Esophagus squamous epithelium (tissue), 5 donors: ENCODE results near the gene MGAT5. TPM values are rescaled to one million over a fixed set of nuclear protein-coding genes. Genes with fewer than 3 reads are reported as not detected.

Experiments
- DNase-seq: peaks from one replicate; lab custom pipeline; 2025; lab: John Stamatoyannopoulos, UW
- H3K27ac ChIP-seq, 4 donors: fragments of 200-600 bp; sonication (generic); one replicate each; pipeline ENCODE4 v1.5.1; 2016 to 2019; ENCODE audit warnings: mild to moderate bottlenecking in 1 of 4
- H3K27me3 ChIP-seq, 4 donors: fragments of 200-600 bp; sonication (generic); 1 replicate in 3 of 4; 2 replicates in 1 of 4; pipeline versions ENCODE4 v1.5.1 to v1.6.0; 2017 to 2021; ENCODE audit warnings: antibody characterized with exemption in 1 of 4
- H3K36me3 ChIP-seq, 3 donors: fragments of 200-600 bp; sonication (generic); one replicate each; pipeline ENCODE4 v1.5.1; 2016 to 2019
- H3K4me1 ChIP-seq, 3 donors: fragments of 200-600 bp; sonication (generic); one replicate each; pipeline ENCODE4 v1.5.1; 2017 to 2019
- H3K4me3 ChIP-seq, 4 donors: fragments of 200-600 bp; sonication (generic); 1 replicate in 3 of 4; 2 replicates in 1 of 4; pipeline ENCODE4 v1.5.1; 2016 to 2019; ENCODE audit warnings: mild to moderate bottlenecking in 2 of 4, moderate library complexity in 1 of 4
- H3K9me3 ChIP-seq, 3 donors: fragments of 200-600 bp; sonication (generic); one replicate each; pipeline ENCODE4 v1.5.1; 2016 to 2019
- CTCF ChIP-seq, 6 experiments: fragments of 450-650 bp in 4 of 6; fragments of 200-600 bp in 2 of 6; sonication (generic) in 2 of 6; IDR thresholded peaks; one replicate each; pipeline ENCODE4 v1.5.1; 2016 to 2019; ENCODE audit warnings: antibody characterized with exemption in 6 of 6, mild to moderate bottlenecking in 4 of 6, moderate library complexity in 4 of 6
- POLR2A ChIP-seq, 4 donors: fragments of 450-650 bp; IDR thresholded peaks; one replicate each; pipeline ENCODE4 v1.6.1; 2017; ENCODE audit warnings: antibody characterized with exemption in 4 of 4, mild to moderate bottlenecking in 4 of 4, moderate library complexity in 3 of 4
- WGBS, 2 donors: methylation state at CpG; one replicate each; pipeline ENCODE4 v1.1.5; 2018; 5-methylcytosine and 5-hydroxymethylcytosine counted together
- intact Hi-C: fragments of 100-400 bp; cut with DNase I; formaldehyde crosslinking; loops from one replicate; pipeline ENCODE4 v1.15.0; 2022
- total RNA-seq, 4 donors: library from RNA; depleted of rRNA; stranded (reverse); fragments of >200 nt; gene quantifications; one replicate each; pipeline ENCODE4 v1.1.0, GENCODE V29; 2016
- donor health status: DM: yes; HTN: yes; CAD: no.

MGAT5 gene
- total RNA-seq, 4 donors from 2014 or later: 14.2 to 29.2 (median 24.6) TPM

- Histone ChIP-seq H3K4me1 (peaks cover 0 to 37% (median 16%) of the 10 kb centered on the region in 3 donors), H3K36me3 (peaks cover 0 to 12% (median 0%) of the 10 kb centered on the region in 3 donors), H3K4me3 (no peak overlapping the region), H3K9me3 (no peaks in the 10 kb centered on the region), H3K27me3 (no peaks in the 10 kb centered on the region), H3K27ac (no peak overlapping the region)
- 88 to 94% methylated on average over 5 to 6 of the region's 6 CpGs for whole genome bisulfite sequencing, 2 donors
- intact Hi-C loops: no loop called here
- no peak for DNase-seq
- TF ChIP-seq CTCF (IDR thresholded peaks at IDR 0.05) (no peak), POLR2A (IDR thresholded peaks at IDR 0.05) (no peak)
Observed at GRCh38 chr2:134396493-134396892, 142.6 kb downstream of the MGAT5 start.

GRCh38 chr2:134397146-134397896, 143.4 kb downstream of the MGAT5 start:
- Histone ChIP-seq H3K4me1 (peaks cover 0 to 37% (median 19%) of the 10 kb centered on the region in 3 donors), H3K27me3 (no peaks in the 10 kb centered on the region), H3K9me3 (no peaks in the 10 kb centered on the region), H3K4me3 (no peak overlapping the region), H3K27ac (no peak overlapping the region), H3K36me3 (peaks cover 0 to 12% (median 0%) of the 10 kb centered on the region in 3 donors)
- 94% methylated on average over 7 of the region's 7 CpGs for WGBS, 2 donors
- no peak for TF ChIP-seq CTCF (IDR thresholded peaks at IDR 0.05)
- no peak for TF ChIP-seq POLR2A (IDR thresholded peaks at IDR 0.05)
- intact Hi-C loops: no loop called here
- no peak for DNase-seq

- Histone ChIP-seq H3K4me1 (peaks cover 0 to 34% (median 17%) of the 10 kb centered on the region in 3 donors), H3K36me3 (peaks cover 0 to 17% (median 0%) of the 10 kb centered on the region in 3 donors), H3K27ac (no peak overlapping the region), H3K27me3 (no peaks in the 10 kb centered on the region), H3K9me3 (no peaks in the 10 kb centered on the region), H3K4me3 (no peak overlapping the region)
- 73 to 86% methylated on average over 4 to 6 of the region's 6 CpGs for WGBS, 2 donors
- intact Hi-C loops: no loop called here
- DNase-seq: no peak
- TF ChIP-seq CTCF (IDR thresholded peaks at IDR 0.05): no peak
- no peak for TF ChIP-seq POLR2A (IDR thresholded peaks at IDR 0.05)
Observed at GRCh38 chr2:134398300-134398699, 144.4 kb downstream of the MGAT5 start.

- intact Hi-C loops: no loop called here
- Histone ChIP-seq H3K4me3 (no peak overlapping the region), H3K9me3 (no peaks in the 10 kb centered on the region), H3K27ac (no peak overlapping the region), H3K27me3 (no peaks in the 10 kb centered on the region), H3K36me3 (peaks cover 0 to 25% (median 0%) of the 10 kb centered on the region in 3 donors), H3K4me1 (peaks cover 0 to 32% (median 17%) of the 10 kb centered on the region in 3 donors)
- DNase-seq: no peak
- WGBS, 2 donors: 87 to 93% methylated on average over 2 of the region's 2 CpGs
- TF ChIP-seq POLR2A (IDR thresholded peaks at IDR 0.05) (no peak), CTCF (IDR thresholded peaks at IDR 0.05) (no peak)
Observed at GRCh38 chr2:134399096-134399495, 145.2 kb downstream of the MGAT5 start.

- H3K27ac ChIP-seq: peak overlapping the region in 3 of 4 donors; percentile 11 to 66 (median 62)
- intact Hi-C loops: no loop called here
- no peak for DNase-seq
- WGBS, 2 donors: 65 to 77% methylated on average over 5 of the region's 5 CpGs
- peaks cover 4 to 45% (median 21%) of the 10 kb centered on the region in 3 donors for H3K4me1 ChIP-seq
- H3K27me3 ChIP-seq: no peaks in the 10 kb centered on the region
- no peak for TF ChIP-seq POLR2A (IDR thresholded peaks at IDR 0.05)
- no peaks in the 10 kb centered on the region for H3K9me3 ChIP-seq
- H3K4me3 ChIP-seq: no peak overlapping the region
- H3K36me3 ChIP-seq: peaks cover 0 to 29% (median 0%) of the 10 kb centered on the region in 3 donors
Observed at GRCh38 chr2:134401081-134401497, 147.2 kb downstream of the MGAT5 start.
